NCI-H82 treated with DMSO at 0.1 percent for 48 hours (cell line): Measurements from ENCODE around the gene SVOP.
A peak's percentile ranks its signal among the peaks of the same experiment; 100 is the strongest.

ENCODE experiments used
- DNase-seq: peaks from one replicate; lab custom pipeline; 2025; ENCODE audit not compliant: unreplicated experiment; lab: John Stamatoyannopoulos, UW

The SVOP gene

GRCh38 chr12:108980831-108981618 is 39.8 kb downstream of the SVOP start:
- no peak for DNase-seq

- no peak for DNase-seq
These were observed 43.5 kb downstream of the SVOP start for GRCh38 chr12:108977360-108977759.

- DNase-seq, result no peak
These were observed 45.8 kb downstream of the SVOP start for GRCh38 chr12:108975024-108975593.

- no peak for DNase-seq
These were observed 47.2 kb downstream of the SVOP start for GRCh38 chr12:108973629-108974152.

- DNase-seq, result no peak
These were observed 48.5 kb downstream of the SVOP start for GRCh38 chr12:108972358-108972757.

GRCh38 chr12:108969622-108970021 is 51.2 kb downstream of the SVOP start:
- DNase-seq, result no peak

GRCh38 chr12:108967869-108968540 is 52.9 kb downstream of the SVOP start:
- DNase-seq, result no peak

- DNase-seq, result no peak
These were observed 54.3 kb downstream of the SVOP start for GRCh38 chr12:108966378-108967151.

GRCh38 chr12:108965886-108966285 is 55.0 kb downstream of the SVOP start:
- DNase-seq, result no peak

- peak; percentile 14 for DNase-seq
These were observed 56.2 kb downstream of the SVOP start for GRCh38 chr12:108964371-108965352.

GRCh38 chr12:108962256-108962655 is 58.6 kb downstream of the SVOP start:
- no peak for DNase-seq

GRCh38 chr12:108959748-108960655 is 60.9 kb downstream of the SVOP start:
- DNase-seq, result no peak

- peak; percentile 81 for DNase-seq
These were observed 65.5 kb downstream of the SVOP start for GRCh38 chr12:108955225-108955835.

- peak; percentile 34 for DNase-seq
These were observed 69.7 kb downstream of the SVOP start for GRCh38 chr12:108950991-108951739.

- no peak for DNase-seq
These were observed 70.9 kb downstream of the SVOP start for GRCh38 chr12:108949976-108950375.

GRCh38 chr12:108948367-108948766 is 72.5 kb downstream of the SVOP start:
- DNase-seq, result no peak

GRCh38 chr12:108947097-108947496 is 73.8 kb downstream of the SVOP start:
- no peak for DNase-seq

GRCh38 chr12:108940138-108940537 is 80.7 kb downstream of the SVOP start:
- peak; percentile 37 for DNase-seq
